GM10847 (cell line): ENCODE results near the gene BTG4.

Experiments used
- POLR2A ChIP-seq: IDR thresholded peaks from 2 replicates; pipeline ENCODE4 v1.6.1; 2011; ENCODE audit not compliant: insufficient read length; ENCODE audit errors: extremely low read depth

Gene BTG4

GRCh38 chr11:111476956-111477355 lies 35.2 kb downstream of the BTG4 start:
- no peak for TF ChIP-seq POLR2A

GRCh38 chr11:111476366-111476765 lies 35.8 kb downstream of the BTG4 start:
- TF ChIP-seq POLR2A: no peak

- TF ChIP-seq POLR2A: no peak
These were observed 37.8 kb downstream of the BTG4 start for GRCh38 chr11:111474432-111474831.

- no peak for TF ChIP-seq POLR2A
These were observed 40.0 kb downstream of the BTG4 start for GRCh38 chr11:111472228-111472627.

GRCh38 chr11:111469200-111469599 lies 43.0 kb downstream of the BTG4 start:
- no peak for TF ChIP-seq POLR2A

- no peak for TF ChIP-seq POLR2A
These were observed 45.6 kb downstream of the BTG4 start for GRCh38 chr11:111466615-111467014.

- no peak for TF ChIP-seq POLR2A
These were observed 46.8 kb downstream of the BTG4 start for GRCh38 chr11:111465400-111465799.

GRCh38 chr11:111463276-111463675 lies 48.9 kb downstream of the BTG4 start:
- no peak for TF ChIP-seq POLR2A

GRCh38 chr11:111462329-111462728 lies 49.9 kb downstream of the BTG4 start:
- TF ChIP-seq POLR2A: no peak

GRCh38 chr11:111461460-111462235 lies 50.5 kb downstream of the BTG4 start:
- no peak for TF ChIP-seq POLR2A

- TF ChIP-seq POLR2A: no peak
These were observed 51.3 kb downstream of the BTG4 start for GRCh38 chr11:111460856-111461255.

GRCh38 chr11:111460340-111460739 lies 51.8 kb downstream of the BTG4 start:
- no peak for TF ChIP-seq POLR2A

- no peak for TF ChIP-seq POLR2A
These were observed 52.5 kb downstream of the BTG4 start for GRCh38 chr11:111459506-111460270.

GRCh38 chr11:111457731-111458368 lies 54.3 kb downstream of the BTG4 start:
- TF ChIP-seq POLR2A: no peak

GRCh38 chr11:111456859-111457730 lies 55.1 kb downstream of the BTG4 start:
- TF ChIP-seq POLR2A: no peak

GRCh38 chr11:111456086-111456858 lies 55.9 kb downstream of the BTG4 start:
- no peak for TF ChIP-seq POLR2A
